ENCODE results near the gene SEC14L5.

Gene SEC14L5

GRCh38 chr16:5062051-5062450, 103.9 kb downstream of the SEC14L5 start:
- no peak overlapping the region for H3K27ac Mint-ChIP-seq
- no peak overlapping the region for H3K4me3 Mint-ChIP-seq
- no peaks in the 10 kb centered on the region for H3K4me1 Mint-ChIP-seq (ENCODE audit: low read depth)
- H3K36me3 Mint-ChIP-seq (ENCODE audit: low read depth) = no peaks in the 10 kb centered on the region
- no peaks in the 10 kb centered on the region for H3K27me3 Mint-ChIP-seq
- H3K9me3 Mint-ChIP-seq = no peaks in the 10 kb centered on the region

- no peak overlapping the region for H3K4me3 Mint-ChIP-seq
- no peaks in the 10 kb centered on the region for H3K27me3 Mint-ChIP-seq
- H3K36me3 Mint-ChIP-seq (ENCODE audit: low read depth) = no peaks in the 10 kb centered on the region
- no peaks in the 10 kb centered on the region for H3K9me3 Mint-ChIP-seq
- no peak overlapping the region for H3K27ac Mint-ChIP-seq
- no peaks in the 10 kb centered on the region for H3K4me1 Mint-ChIP-seq (ENCODE audit: low read depth)
Observed at GRCh38 chr16:5062790-5063765, 104.9 kb downstream of the SEC14L5 start.

GRCh38 chr16:5064915-5065314, 106.8 kb downstream of the SEC14L5 start:
- Mint-ChIP-seq H3K4me3 (no peak overlapping the region), H3K9me3 (no peaks in the 10 kb centered on the region), H3K27ac (no peak overlapping the region)

GRCh38 chr16:5065326-5065725, 107.2 kb downstream of the SEC14L5 start:
- H3K4me3 Mint-ChIP-seq = no peak overlapping the region
- no peaks in the 10 kb centered on the region for H3K36me3 Mint-ChIP-seq (ENCODE audit: low read depth)
- no peaks in the 10 kb centered on the region for H3K27me3 Mint-ChIP-seq
- H3K9me3 Mint-ChIP-seq = no peaks in the 10 kb centered on the region
- no peaks in the 10 kb centered on the region for H3K4me1 Mint-ChIP-seq (ENCODE audit: low read depth)
- no peak overlapping the region for H3K27ac Mint-ChIP-seq

More at GRCh38 chr16:5064915-5065314, 106.8 kb downstream of the SEC14L5 start:
- no peaks in the 10 kb centered on the region for H3K27me3 Mint-ChIP-seq
- H3K36me3 Mint-ChIP-seq (ENCODE audit: low read depth) = no peaks in the 10 kb centered on the region
- H3K4me1 Mint-ChIP-seq (ENCODE audit: low read depth) = no peaks in the 10 kb centered on the region

- no peak within 1 kb of the TSS for H3K27ac Mint-ChIP-seq
- H3K9me3 Mint-ChIP-seq = no peaks in the 10 kb centered on the region
- no peaks in the 10 kb centered on the region for H3K27me3 Mint-ChIP-seq
- H3K4me3 Mint-ChIP-seq = no peak within 1 kb of the TSS
- H3K36me3 Mint-ChIP-seq (ENCODE audit: low read depth) = no peaks in the 10 kb centered on the region
- H3K4me1 Mint-ChIP-seq (ENCODE audit: low read depth) = peaks cover under 1% of the 10 kb centered on the region
Observed at GRCh38 chr16:5065813-5066212, 107.7 kb downstream of the SEC14L5 start, which contains the start of gene C16orf89. C16orf89 (minus strand) TSS chr16:5065956; CDS start chr16:5065908, 48 bp downstream.

GRCh38 chr16:5066511-5066910, 108.4 kb downstream of the SEC14L5 start:
- no peaks in the 10 kb centered on the region for H3K36me3 Mint-ChIP-seq (ENCODE audit: low read depth)
- no peak overlapping the region for H3K4me3 Mint-ChIP-seq
- no peaks in the 10 kb centered on the region for H3K9me3 Mint-ChIP-seq
- peaks cover 7% of the 10 kb centered on the region for H3K4me1 Mint-ChIP-seq (ENCODE audit: low read depth)
- no peak overlapping the region for H3K27ac Mint-ChIP-seq
- H3K27me3 Mint-ChIP-seq = no peaks in the 10 kb centered on the region
